ENCODE results near the gene LATS1.

LATS1 gene

DNA sequence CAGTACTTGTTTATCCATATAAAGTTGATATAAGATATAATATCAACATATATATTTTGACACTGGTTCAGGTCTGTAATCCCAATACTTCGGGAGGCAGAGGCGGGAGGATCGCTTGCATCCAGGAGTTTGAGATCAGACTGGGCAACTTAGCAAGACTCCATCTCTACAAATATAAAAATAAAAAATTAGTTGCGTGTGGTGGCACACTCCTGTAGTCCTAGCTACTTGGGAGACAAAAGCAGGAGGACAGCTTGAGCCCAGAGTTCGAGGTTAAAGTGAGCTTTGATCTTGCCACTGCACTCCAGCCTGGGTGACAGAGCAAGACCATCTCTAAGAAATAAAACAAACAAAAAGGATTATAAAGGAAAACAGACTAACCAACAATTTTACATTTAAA lies 60.5 kb downstream of the LATS1 start:
- no peak for DNase-seq

DNA sequence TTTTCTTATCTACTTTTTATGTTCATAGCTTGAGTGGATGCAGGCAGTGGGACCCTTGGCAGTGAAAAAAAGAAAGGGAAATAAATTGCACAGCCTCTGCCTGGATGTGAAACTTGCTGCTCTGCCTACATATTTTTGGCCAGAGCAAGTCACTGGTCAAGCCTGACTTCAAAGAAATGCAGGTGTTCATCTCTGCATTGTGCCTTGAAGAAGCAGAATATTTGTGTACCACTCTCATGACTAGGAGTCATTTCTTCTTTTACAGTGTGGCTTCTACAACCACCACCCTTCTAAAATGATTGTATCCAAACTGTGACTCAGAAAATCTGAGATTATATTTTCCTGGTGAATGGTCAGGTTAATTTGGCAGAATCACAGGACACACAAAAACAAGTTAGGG lies 66.8 kb downstream of the LATS1 start:
- no peak for DNase-seq

DNA sequence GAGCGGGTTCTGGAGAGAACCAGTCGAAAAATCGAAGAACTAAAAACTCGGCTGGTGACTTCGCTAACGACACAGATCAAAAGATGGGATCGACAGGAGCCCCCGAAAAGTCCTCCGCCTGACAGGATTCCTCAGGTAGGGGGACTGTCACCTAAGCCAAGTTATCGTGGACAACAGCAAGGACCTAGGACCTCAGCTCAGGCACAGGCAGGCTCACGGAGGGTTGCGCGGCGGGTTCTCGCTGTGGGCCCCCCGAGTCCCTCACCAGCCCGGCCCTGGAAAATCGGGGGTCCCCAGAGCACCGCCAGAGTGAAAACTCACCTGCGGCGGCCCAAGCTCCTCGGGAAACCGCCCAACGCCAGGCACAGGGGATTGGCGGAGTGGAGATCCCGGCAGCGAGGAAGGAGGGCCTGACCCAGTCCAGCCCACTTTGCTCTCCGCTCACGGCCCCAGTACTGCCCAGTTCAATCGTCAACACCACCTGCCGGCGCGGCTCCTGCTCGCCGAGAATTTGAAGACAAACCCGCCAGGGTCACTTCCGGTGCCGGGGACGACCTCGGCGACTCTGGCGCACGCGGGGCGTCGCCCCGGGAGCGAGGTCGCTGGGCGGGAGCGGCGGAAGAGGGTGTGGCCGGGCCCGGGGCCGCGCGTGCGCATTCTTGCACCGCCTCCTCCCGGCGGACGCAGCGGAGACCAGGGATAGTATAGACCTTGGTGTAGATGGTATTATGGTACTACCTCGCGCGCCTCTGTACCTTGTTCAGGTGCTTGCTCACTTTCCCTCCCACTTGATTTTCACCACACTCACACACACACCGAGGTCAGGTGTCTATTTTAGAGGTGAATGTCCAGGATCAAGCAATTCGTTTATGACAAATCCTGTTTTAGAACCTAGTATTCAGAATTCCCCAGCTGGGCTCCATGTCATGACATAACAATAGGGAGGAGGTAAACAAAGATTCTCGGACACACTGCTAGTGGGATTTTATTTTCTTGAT lies 69.5 kb downstream of the LATS1 start, which contains the start of gene KATNA1:
KATNA1 (minus strand) TSS at position 567 of the 998 bp plus-strand sequence. CDS start 10,167 bp downstream, outside the sequence.
- DNase-seq = peak; percentile 85

DNA sequence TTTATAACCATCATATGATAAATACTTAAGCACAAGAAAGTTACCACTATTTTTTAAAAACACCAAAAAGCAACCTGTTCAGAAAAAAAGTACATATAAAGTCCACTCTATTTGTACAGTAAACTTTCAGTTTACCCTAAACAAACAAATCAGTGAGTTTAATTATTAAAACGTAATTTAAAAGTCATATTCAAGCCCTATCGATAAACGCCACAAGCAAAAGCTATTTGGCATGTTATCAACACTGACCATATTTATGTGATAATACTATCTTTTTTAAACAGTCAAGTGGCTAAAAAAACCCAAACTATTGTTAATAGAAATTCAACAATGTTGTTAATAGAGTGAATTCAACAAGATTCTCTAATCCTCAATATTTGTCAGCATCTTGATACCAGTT lies 71.3 kb downstream of the LATS1 start:
- no peak for DNase-seq

- no peak for DNase-seq
Observed at GRCh38 chr6:149642829-149643580, 74.9 kb downstream of the LATS1 start.

DNA sequence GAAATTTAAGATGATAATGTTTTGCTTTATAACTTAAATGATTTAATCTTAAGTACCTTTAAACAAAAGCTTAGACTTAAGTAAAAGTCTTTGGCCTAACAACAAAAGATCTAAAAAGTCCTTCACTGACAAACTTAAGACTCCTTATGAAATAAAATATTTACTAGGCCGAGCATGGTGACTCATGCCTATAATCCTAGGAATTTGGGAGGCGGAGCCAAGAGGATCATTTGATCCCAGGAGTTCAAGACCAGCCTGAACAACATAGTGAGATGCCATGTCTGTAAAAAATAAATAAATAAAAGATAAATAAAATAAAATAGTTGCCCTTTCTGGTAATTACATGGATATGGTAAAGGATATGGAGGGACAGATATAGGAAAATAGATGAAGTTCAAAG lies 81.8 kb downstream of the LATS1 start:
- DNase-seq = no peak

GRCh38 chr6:149634315-149634714 lies 83.6 kb downstream of the LATS1 start:
- no peak for DNase-seq

DNA sequence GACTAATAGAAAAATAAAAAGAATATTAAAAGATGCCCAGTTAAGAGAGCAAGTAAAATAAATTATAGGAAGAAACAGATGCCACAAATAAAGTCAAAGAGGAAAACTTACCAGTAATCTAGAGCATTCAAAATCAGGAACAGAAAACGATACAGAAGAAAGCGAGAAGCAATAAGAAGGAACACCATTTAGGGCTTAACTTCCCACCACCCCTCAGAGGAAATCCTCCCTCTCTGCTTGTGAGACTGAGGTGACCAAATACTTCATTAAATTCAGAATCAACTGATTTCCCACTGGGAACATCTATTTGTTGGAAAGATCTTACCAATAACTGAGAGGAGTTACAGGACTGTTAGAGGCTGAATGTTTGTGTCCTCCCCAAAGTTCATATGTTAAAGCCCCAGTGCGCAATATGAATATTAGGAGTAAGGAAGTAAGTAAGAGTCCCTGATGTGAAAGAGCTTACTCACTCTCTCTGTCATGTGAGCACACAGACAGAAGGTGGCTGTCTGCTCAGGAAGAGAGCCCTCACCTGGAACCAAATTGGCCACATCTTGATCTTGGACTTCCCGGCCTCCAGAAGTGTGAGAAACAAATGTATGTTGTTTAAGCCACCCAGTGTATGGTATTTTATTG lies 88.9 kb downstream of the LATS1 start:
- DNase-seq = no peak

DNA sequence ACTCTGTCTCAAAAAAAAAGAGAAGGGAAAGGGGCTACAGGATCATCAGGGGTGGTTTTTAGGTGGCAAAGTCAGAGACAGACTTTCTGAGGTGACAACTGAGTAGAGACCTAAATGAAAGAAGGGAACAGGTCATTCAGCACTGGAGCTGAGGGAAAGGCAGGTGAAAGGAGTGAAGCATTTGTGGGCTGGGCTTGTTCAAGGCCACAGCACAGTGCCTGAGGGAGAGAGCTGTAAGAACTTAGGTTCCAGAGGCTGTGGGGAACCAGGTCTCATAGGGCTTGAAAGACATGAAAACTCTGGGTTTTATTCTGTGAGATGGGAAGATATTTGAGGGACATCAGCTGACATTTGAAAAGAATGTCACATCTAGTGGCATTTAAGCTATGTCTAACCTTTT lies 90.2 kb downstream of the LATS1 start:
- DNase-seq = no peak

DNA sequence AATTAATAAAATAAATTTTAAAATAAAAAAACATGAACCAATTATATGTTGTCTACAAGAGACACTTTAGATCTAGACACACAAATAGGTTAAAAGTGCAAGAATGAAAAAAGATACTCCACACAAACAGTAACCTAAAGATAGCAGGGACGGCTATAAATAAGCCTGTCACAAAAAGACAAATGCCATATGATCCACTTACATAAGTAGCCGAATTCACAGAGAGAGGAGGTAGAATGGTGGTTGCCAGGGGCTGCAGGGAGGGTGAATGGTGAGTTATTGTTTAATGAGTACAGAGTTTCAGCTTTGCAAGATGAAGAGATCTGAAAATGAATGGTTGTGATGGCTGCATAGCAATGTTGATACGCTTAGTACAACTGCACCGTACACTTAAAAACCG lies 102.1 kb downstream of the LATS1 start:
- no peak for DNase-seq

- DNase-seq = no peak
Observed at GRCh38 chr6:149614337-149614736, 103.6 kb downstream of the LATS1 start.

DNA sequence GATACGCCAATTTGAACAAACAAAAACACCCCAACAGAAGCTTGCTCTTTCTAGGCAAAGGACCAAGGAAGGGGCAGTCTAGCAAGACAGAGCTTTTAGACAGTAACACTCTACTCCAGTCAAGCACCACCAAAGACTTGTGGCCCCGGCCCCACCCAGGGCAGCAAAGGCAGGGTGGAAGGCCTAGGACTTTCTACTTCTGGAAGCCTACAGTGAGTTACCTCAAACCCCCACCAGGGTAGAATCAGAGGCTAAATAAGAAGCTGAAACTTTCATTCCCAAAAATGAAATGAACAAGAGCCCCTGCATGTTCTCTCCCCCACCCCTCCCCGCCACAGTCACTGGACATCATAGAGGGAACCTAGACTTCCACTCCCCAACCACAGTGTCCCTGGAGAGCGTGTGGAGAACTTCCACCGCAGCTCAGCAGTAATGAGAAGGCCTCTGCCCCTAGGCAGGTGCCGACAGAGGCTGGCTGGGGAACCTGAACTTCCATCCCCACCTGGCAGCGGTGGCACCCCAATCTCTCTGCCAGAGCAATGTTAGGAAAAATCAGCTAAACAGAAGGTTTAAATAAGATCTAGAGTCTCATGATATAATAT lies 109.4 kb downstream of the LATS1 start:
- DNase-seq = no peak

Data from CD4-positive, alpha-beta T cell treated with Interferon gamma for 1 hour (primary cell).